Osteoblast (primary cell): ENCODE data around the gene NELL1. TPM values are rescaled to one million over a fixed set of nuclear protein-coding genes. Genes with fewer than 3 reads are reported as not detected.

ENCODE experiments used
- DNase-seq: peaks from one replicate; pipeline ENCODE4 v3.0.0; 2011; ENCODE audit warnings: low spot score, mixed read lengths; ENCODE audit not compliant: insufficient read length; ENCODE audit errors: missing footprints
- H2AFZ ChIP-seq: 2 replicates; pipeline ENCODE4 v1.6.0; 2011; ENCODE audit warnings: mild to moderate bottlenecking, low read length
- H3K27ac ChIP-seq: 2 replicates; pipeline ENCODE4 v1.5.1; 2011; ENCODE audit warnings: mild to moderate bottlenecking, low read depth, low read length, moderate library complexity
- H3K27me3 ChIP-seq: 2 replicates; pipeline ENCODE4 v1.6.0; 2012; ENCODE audit warnings: mild to moderate bottlenecking, control low read depth, inconsistent platforms, low read length, moderate library complexity; ENCODE audit not compliant: insufficient read depth
- H3K36me3 ChIP-seq: 2 replicates; pipeline ENCODE4 v1.5.1; 2011; ENCODE audit warnings: mild to moderate bottlenecking, low read length, control low read depth, moderate library complexity; ENCODE audit not compliant: insufficient read depth
- H3K4me1 ChIP-seq: 2 replicates; pipeline ENCODE4 v1.5.1; 2011; ENCODE audit warnings: mild to moderate bottlenecking, low read length, control low read depth, moderate library complexity; ENCODE audit not compliant: insufficient read depth
- H3K4me2 ChIP-seq: 2 replicates; pipeline ENCODE4 v1.6.0; 2011; ENCODE audit warnings: mild to moderate bottlenecking, low read length; ENCODE audit not compliant: insufficient read depth
- H3K4me3 ChIP-seq: fragments of 200-600 bp; sonication (generic); 3 replicates; pipeline ENCODE4 v1.5.1; 2012; ENCODE audit warnings: mild to moderate bottlenecking, low read length, inconsistent platforms; ENCODE audit not compliant: insufficient read depth
- H3K79me2 ChIP-seq: 2 replicates; pipeline ENCODE4 v1.6.0; 2012; ENCODE audit warnings: mild to moderate bottlenecking, low read length, control low read depth, inconsistent platforms; ENCODE audit not compliant: insufficient read depth
- H3K9me3 ChIP-seq: 2 replicates; pipeline ENCODE4 v1.5.1; 2011; ENCODE audit warnings: low read depth, low read length, control low read depth
- H4K20me1 ChIP-seq: 2 replicates; pipeline ENCODE4 v1.6.0; 2012; ENCODE audit warnings: mild to moderate bottlenecking, low read length, control low read depth; ENCODE audit not compliant: insufficient read depth
- CTCF ChIP-seq: IDR thresholded peaks from 2 replicates; pipeline ENCODE4 v1.5.1; 2011; ENCODE audit warnings: mild to moderate bottlenecking, low read depth, low read length, moderate library complexity; ENCODE audit errors: extremely low read depth
- total RNA-seq: library from RNA; depleted of rRNA; stranded (reverse); fragments of >200 nt; gene quantifications from 2 replicates; pipeline ENCODE4 v1.2.3, GENCODE V29; 2012

NELL1 gene
- total RNA-seq, 1 donor, result not detected

- Histone ChIP-seq H3K36me3 (no peaks in the 10 kb centered on the region), H2AFZ (no peak overlapping the region), H3K4me3 (no peak overlapping the region), H3K27me3 (no peaks in the 10 kb centered on the region), H3K79me2 (no peaks in the 10 kb centered on the region), H3K4me1 (no peaks in the 10 kb centered on the region), H3K4me2 (no peak overlapping the region), H3K9me3 (no peaks in the 10 kb centered on the region), H3K27ac (no peak overlapping the region), H4K20me1 (no peaks in the 10 kb centered on the region)
- DNase-seq, result no peak
- TF ChIP-seq CTCF, result no peak
Observed at GRCh38 chr11:20770414-20770946, 101.1 kb downstream of the NELL1 start.

GRCh38 chr11:20771026-20771425 is 101.6 kb downstream of the NELL1 start:
- TF ChIP-seq CTCF, result no peak
- H3K4me1 ChIP-seq, result no peaks in the 10 kb centered on the region
- H3K36me3 ChIP-seq, result no peaks in the 10 kb centered on the region
- no peaks in the 10 kb centered on the region for H4K20me1 ChIP-seq
- H3K27ac ChIP-seq, result no peak overlapping the region
- H3K79me2 ChIP-seq, result no peaks in the 10 kb centered on the region
- no peaks in the 10 kb centered on the region for H3K27me3 ChIP-seq
- H3K4me2 ChIP-seq, result no peak overlapping the region
- no peaks in the 10 kb centered on the region for H3K9me3 ChIP-seq
- DNase-seq, result no peak
- H3K4me3 ChIP-seq, result no peak overlapping the region
- no peak overlapping the region for H2AFZ ChIP-seq

- Histone ChIP-seq H3K4me2 (no peak overlapping the region), H3K9me3 (no peaks in the 10 kb centered on the region), H3K27ac (no peak overlapping the region), H2AFZ (no peak overlapping the region), H3K79me2 (no peaks in the 10 kb centered on the region), H3K4me3 (no peak overlapping the region), H3K27me3 (no peaks in the 10 kb centered on the region), H4K20me1 (no peaks in the 10 kb centered on the region), H3K4me1 (no peaks in the 10 kb centered on the region), H3K36me3 (no peaks in the 10 kb centered on the region)
- no peak for TF ChIP-seq CTCF
- no peak for DNase-seq
Observed at GRCh38 chr11:20771681-20772080, 102.3 kb downstream of the NELL1 start.

- no peak overlapping the region for H3K4me2 ChIP-seq
- no peak overlapping the region for H3K4me3 ChIP-seq
- H4K20me1 ChIP-seq, result no peaks in the 10 kb centered on the region
- H3K36me3 ChIP-seq, result no peaks in the 10 kb centered on the region
- no peaks in the 10 kb centered on the region for H3K79me2 ChIP-seq
- H3K27ac ChIP-seq, result no peak overlapping the region
- no peaks in the 10 kb centered on the region for H3K9me3 ChIP-seq
- H3K4me1 ChIP-seq, result no peaks in the 10 kb centered on the region
- no peak overlapping the region for H2AFZ ChIP-seq
- DNase-seq, result no peak
- TF ChIP-seq CTCF, result no peak
- H3K27me3 ChIP-seq, result no peaks in the 10 kb centered on the region
Observed at GRCh38 chr11:20775331-20775730, 105.9 kb downstream of the NELL1 start.
